Loucy (cell line): ENCODE results near the gene MICAL2.

Source experiments
- H2AFZ ChIP-seq: fragments of 200-600 bp; sonication (generic); 2 replicates; pipeline ENCODE4 v1.6.0; 2016; ENCODE audit warnings: antibody characterized with exemption, mild to moderate bottlenecking, low read length, moderate library complexity
- H3F3A ChIP-seq: fragments of 200-600 bp; 2 replicates; pipeline ENCODE4 v1.6.0; 2016; ENCODE audit warnings: antibody characterized with exemption, low read depth, mild to moderate bottlenecking
- H3K27me3 ChIP-seq: fragments of 200-600 bp; sonication (generic); 2 replicates; pipeline ENCODE4 v1.6.1; 2014; ENCODE audit warnings: low read length, mild to moderate bottlenecking; ENCODE audit not compliant: insufficient read depth, poor library complexity, severe bottlenecking
- H3K36me3 ChIP-seq: fragments of 200-600 bp; sonication (generic); 2 replicates; pipeline ENCODE4 v1.6.1; 2016; ENCODE audit warnings: low read length; ENCODE audit not compliant: insufficient read depth
- H3K4me1 ChIP-seq: fragments of 200-600 bp; sonication (generic); 2 replicates; pipeline ENCODE4 v1.5.1; 2014; ENCODE audit warnings: low read length, mild to moderate bottlenecking; ENCODE audit not compliant: insufficient read depth, poor library complexity, severe bottlenecking
- H3K4me2 ChIP-seq: fragments of 200-600 bp; sonication (generic); 2 replicates; pipeline ENCODE4 v1.6.0; 2014; ENCODE audit warnings: antibody characterized with exemption, low read length, low read depth, mild to moderate bottlenecking; ENCODE audit not compliant: poor library complexity, severe bottlenecking
- H3K4me3 ChIP-seq: fragments of 200-600 bp; sonication (generic); 2 replicates; pipeline ENCODE4 v1.5.1; 2014; ENCODE audit warnings: low read length, mild to moderate bottlenecking, mixed read lengths; ENCODE audit not compliant: poor library complexity, severe bottlenecking
- H3K79me2 ChIP-seq: fragments of 200-600 bp; sonication (generic); 2 replicates; pipeline ENCODE4 v1.6.1; 2014; ENCODE audit warnings: low read length; ENCODE audit not compliant: insufficient read depth
- H3K9ac ChIP-seq: fragments of 200-600 bp; sonication (generic); 2 replicates; pipeline ENCODE4 v1.6.0; 2014; ENCODE audit warnings: mild to moderate bottlenecking, low read depth, low read length, moderate library complexity; ENCODE audit not compliant: poor library complexity, severe bottlenecking
- H3K9me2 ChIP-seq: fragments of 200-600 bp; sonication (generic); replicated peaks from 2 replicates; pipeline ENCODE4 v1.6.1; 2016; ENCODE audit warnings: low read depth, low read length, mixed read lengths
- H3K9me3 ChIP-seq: fragments of 200-600 bp; sonication (generic); 2 replicates; pipeline ENCODE4 v1.6.1; 2014; ENCODE audit warnings: mild to moderate bottlenecking, antibody characterized with exemption, low read length, low read depth; ENCODE audit not compliant: insufficient read depth
- H4K20me1 ChIP-seq: fragments of 200-600 bp; sonication (generic); 2 replicates; pipeline ENCODE4 v1.6.0; 2014; ENCODE audit warnings: antibody characterized with exemption, low read length, mild to moderate bottlenecking; ENCODE audit not compliant: insufficient read depth, poor library complexity, severe bottlenecking
- EZH2phosphoT487 ChIP-seq: fragments of 200-600 bp; IDR thresholded peaks from 2 replicates; pipeline ENCODE4 v1.6.1; 2018; ENCODE audit warnings: antibody characterized with exemption, mild to moderate bottlenecking, moderate library complexity, borderline replicate concordance
- TF ChIP-seq, protein P1 (sequence below): fragments of 200-600 bp; sonication (generic); conservative IDR thresholded peaks from 2 replicates; pipeline ENCODE4 v1.5.1; 2014; ENCODE audit warnings: mild to moderate bottlenecking, antibody characterized with exemption, low read length

Gene MICAL2

DNA sequence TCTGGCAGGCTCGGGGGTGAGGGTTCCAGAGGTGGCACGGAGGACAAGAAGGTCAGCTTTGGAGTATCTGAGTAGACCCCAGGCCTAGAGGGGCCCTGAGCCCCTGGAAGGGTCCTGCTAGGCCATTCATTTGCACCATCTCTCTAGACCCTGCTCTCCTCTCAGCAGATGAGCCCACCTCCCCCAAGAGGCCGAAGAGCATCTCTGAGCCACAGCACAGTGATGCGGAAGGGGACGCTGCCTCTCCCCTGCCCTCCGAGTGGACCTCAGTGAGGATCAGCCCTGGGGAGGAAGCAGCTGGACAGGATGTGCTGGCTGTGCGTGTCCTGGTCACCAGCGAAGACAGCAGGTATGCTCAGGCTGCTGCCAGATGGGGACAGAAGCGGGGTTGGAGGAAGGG lies 165.4 kb downstream of the MICAL2 start:
- H3K4me1 ChIP-seq = no peaks in the 10 kb centered on the region
- no peaks in the 10 kb centered on the region for H3K9me2 ChIP-seq
- no peak overlapping the region for H2AFZ ChIP-seq
- H3K27me3 ChIP-seq = no peaks in the 10 kb centered on the region
- no peaks in the 10 kb centered on the region for H3K36me3 ChIP-seq
- no peaks in the 10 kb centered on the region for H3K79me2 ChIP-seq
- no peak for TF ChIP-seq EZH2phosphoT487
- TF ChIP-seq, protein P1, sequence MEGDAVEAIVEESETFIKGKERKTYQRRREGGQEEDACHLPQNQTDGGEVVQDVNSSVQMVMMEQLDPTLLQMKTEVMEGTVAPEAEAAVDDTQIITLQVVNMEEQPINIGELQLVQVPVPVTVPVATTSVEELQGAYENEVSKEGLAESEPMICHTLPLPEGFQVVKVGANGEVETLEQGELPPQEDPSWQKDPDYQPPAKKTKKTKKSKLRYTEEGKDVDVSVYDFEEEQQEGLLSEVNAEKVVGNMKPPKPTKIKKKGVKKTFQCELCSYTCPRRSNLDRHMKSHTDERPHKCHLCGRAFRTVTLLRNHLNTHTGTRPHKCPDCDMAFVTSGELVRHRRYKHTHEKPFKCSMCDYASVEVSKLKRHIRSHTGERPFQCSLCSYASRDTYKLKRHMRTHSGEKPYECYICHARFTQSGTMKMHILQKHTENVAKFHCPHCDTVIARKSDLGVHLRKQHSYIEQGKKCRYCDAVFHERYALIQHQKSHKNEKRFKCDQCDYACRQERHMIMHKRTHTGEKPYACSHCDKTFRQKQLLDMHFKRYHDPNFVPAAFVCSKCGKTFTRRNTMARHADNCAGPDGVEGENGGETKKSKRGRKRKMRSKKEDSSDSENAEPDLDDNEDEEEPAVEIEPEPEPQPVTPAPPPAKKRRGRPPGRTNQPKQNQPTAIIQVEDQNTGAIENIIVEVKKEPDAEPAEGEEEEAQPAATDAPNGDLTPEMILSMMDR = no peak
- no peak overlapping the region for H3K4me3 ChIP-seq
- H3F3A ChIP-seq = no peaks in the 10 kb centered on the region
- no peak overlapping the region for H3K9ac ChIP-seq
- no peak overlapping the region for H3K4me2 ChIP-seq
- H4K20me1 ChIP-seq = no peaks in the 10 kb centered on the region
- H3K9me3 ChIP-seq = no peaks in the 10 kb centered on the region

DNA sequence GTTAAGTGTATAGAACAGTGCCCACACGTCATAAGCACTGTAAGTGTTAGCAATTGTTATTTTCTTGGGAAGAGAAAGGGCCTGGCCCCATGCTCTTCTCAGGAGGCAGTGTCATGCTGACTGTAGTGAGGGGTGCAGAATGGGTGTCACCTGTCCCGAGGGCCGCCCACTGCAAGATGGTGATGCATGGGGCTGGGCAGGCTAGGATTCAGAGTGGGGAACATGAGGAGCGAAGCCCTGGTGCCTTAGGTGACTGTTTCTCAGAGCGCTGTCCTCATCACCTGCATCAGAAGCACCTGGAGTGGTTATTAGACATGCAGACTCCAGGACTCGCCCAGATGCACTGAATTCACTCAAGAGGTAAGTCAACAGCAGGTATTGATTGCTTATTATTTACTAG lies 166.0 kb downstream of the MICAL2 start:
- Histone ChIP-seq H3K4me1 (no peaks in the 10 kb centered on the region), H4K20me1 (no peaks in the 10 kb centered on the region), H3K79me2 (no peaks in the 10 kb centered on the region), H3K4me2 (no peak overlapping the region), H3K9me3 (no peaks in the 10 kb centered on the region), H3K9me2 (no peaks in the 10 kb centered on the region), H3K4me3 (no peak overlapping the region), H3K27me3 (no peaks in the 10 kb centered on the region), H2AFZ (no peak overlapping the region), H3F3A (no peaks in the 10 kb centered on the region), H3K36me3 (no peaks in the 10 kb centered on the region), H3K9ac (no peak overlapping the region)
- no peak for TF ChIP-seq EZH2phosphoT487
- TF ChIP-seq, protein P1 = no peak

DNA sequence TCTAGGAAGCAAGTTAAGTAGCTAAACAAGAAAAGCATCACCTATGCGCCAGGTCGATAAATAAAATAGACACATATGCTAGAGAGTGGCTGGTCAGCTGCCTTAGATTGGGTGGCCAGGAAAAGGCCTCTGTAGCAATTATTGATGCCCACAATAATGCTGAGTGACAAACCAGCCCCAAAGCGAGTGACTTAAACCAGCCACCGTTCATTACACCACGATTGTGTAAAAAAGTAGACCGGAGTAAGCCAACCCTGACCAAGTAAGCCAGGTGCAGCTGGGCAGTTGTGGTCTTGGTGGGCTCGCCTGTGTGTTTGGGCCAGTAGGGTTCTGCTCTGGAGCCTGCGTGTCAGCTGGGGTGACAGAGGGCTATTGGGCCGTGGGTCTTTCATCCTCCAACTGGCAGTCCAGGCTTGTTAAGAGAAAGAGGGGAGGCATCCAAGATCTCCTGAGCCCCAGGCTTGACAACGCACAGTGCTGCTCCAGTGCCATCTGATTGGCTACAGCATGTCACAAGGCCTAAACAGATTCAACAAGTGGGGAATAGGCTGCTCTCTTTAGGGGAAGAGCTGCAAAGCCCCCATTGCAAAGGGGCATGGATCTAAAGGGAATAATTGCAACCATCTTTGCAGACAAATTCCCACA lies 166.6 kb downstream of the MICAL2 start:
- Histone ChIP-seq H3K36me3 (no peaks in the 10 kb centered on the region), H3K9me2 (no peaks in the 10 kb centered on the region), H3K9ac (no peak overlapping the region), H3K4me2 (no peak overlapping the region), H3K27me3 (no peaks in the 10 kb centered on the region), H3K4me3 (no peak overlapping the region), H2AFZ (no peak overlapping the region), H3K4me1 (no peaks in the 10 kb centered on the region), H3F3A (no peaks in the 10 kb centered on the region), H3K9me3 (no peaks in the 10 kb centered on the region), H3K79me2 (no peaks in the 10 kb centered on the region), H4K20me1 (no peaks in the 10 kb centered on the region)
- TF ChIP-seq, protein P1 = no peak
- TF ChIP-seq EZH2phosphoT487 = no peak
